Measurements from ENCODE around the gene HERPUD1. TPM values are rescaled to one million over a fixed set of nuclear protein-coding genes. Genes with fewer than 3 reads are reported as not detected.

Gene HERPUD1
- total and polyA plus RNA-seq, 9 of the 15 experiments (the other 6 are each of a cell fraction or from before 2014, with no cell fraction given): 14.2 to 60.7 (median 37.4) TPM

- TF ChIP-seq ZMIZ1 (IDR thresholded peaks at IDR 0.05; ENCODE audit: low read depth in 2 of 2, low read length in 2 of 2) (no peak), CCNT2 (IDR thresholded peaks at IDR 0.05; ENCODE audit: borderline replicate concordance, extremely low read depth, insufficient read length, low read depth, low read length) (no peak), VEZF1 (CRISPR knock-in tag; IDR thresholded peaks at IDR 0.05) (no peak), HBP1 (CRISPR knock-in tag; IDR thresholded peaks at IDR 0.05) (0 out of 2 replicates have a peak, but pooled peaks have one; percentile 22), THAP7 (CRISPR knock-in tag; IDR thresholded peaks at IDR 0.05) (no peak), ZNF174 (CRISPR knock-in tag; IDR thresholded peaks at IDR 0.05) (no peak), RB1 (IDR thresholded peaks at IDR 0.05; ENCODE audit: low read depth) (no peak), SIRT6 (IDR thresholded peaks at IDR 0.05; ENCODE audit: low read depth, low read length) (no peak), FOXO4 (CRISPR knock-in tag; IDR thresholded peaks at IDR 0.05) (0 out of 2 replicates have a peak, but pooled peaks have one; percentile 38), NFYB (IDR thresholded peaks at IDR 0.05; ENCODE audit: extremely low read depth, insufficient read length) (no peak), THRA (IDR thresholded peaks at IDR 0.05) (no peak), POLR2H (tag; IDR thresholded peaks at IDR 0.05; ENCODE audit: low read depth) (0 out of 2 replicates have a peak, but pooled peaks have one; percentile 17), KLF1 (tag; IDR thresholded peaks at IDR 0.05) (no peak), POLR2AphosphoS2 (IDR thresholded peaks at IDR 0.05; ENCODE audit: low read length) (0 out of 2 replicates have a peak, but pooled peaks have one; percentile 63), BCL6 (CRISPR knock-in tag; IDR thresholded peaks at IDR 0.05) (no peak)
These were observed 10.0 kb downstream of the HERPUD1 start (continued) for GRCh38 chr16:56941856-56942331.
